BE2C (cell line): ENCODE data around the gene ITK.

Experiments used
- DNase-seq: peaks from one replicate; pipeline ENCODE4 v3.0.0-alpha.2; 2020
- H3K27me3 ChIP-seq: fragments of 250-450 bp; sonication (Bioruptor Pico); 2 replicates; pipeline ENCODE4 v1.5.1; 2020; ENCODE audit warnings: mild to moderate bottlenecking
- H3K36me3 ChIP-seq: fragments of 250-450 bp; sonication (Bioruptor Pico); 2 replicates; pipeline ENCODE4 v1.5.1; 2020; ENCODE audit warnings: mild to moderate bottlenecking
- H3K4me1 ChIP-seq: fragments of 250-450 bp; sonication (Bioruptor Pico); 2 replicates; pipeline ENCODE4 v1.5.1; 2020
- H3K4me3 ChIP-seq: 2 replicates; pipeline ENCODE4 v1.5.1; 2011; ENCODE audit warnings: low read depth, low read length
- H3K9me3 ChIP-seq: fragments of 250-450 bp; sonication (Bioruptor Pico); 2 replicates; pipeline ENCODE4 v1.5.1; 2020
- CTCF ChIP-seq: IDR thresholded peaks from 2 replicates; pipeline ENCODE4 v1.5.1; 2012; ENCODE audit warnings: mild to moderate bottlenecking, low read depth, low read length

The ITK gene

GRCh38 chr5:157267761-157268480 is 87.3 kb downstream of the ITK start:
- Histone ChIP-seq H3K4me1 (no peaks in the 10 kb centered on the region), H3K4me3 (no peak overlapping the region), H3K36me3 (no peaks in the 10 kb centered on the region), H3K9me3 (no peaks in the 10 kb centered on the region), H3K27me3 (peaks cover 20% of the 10 kb centered on the region)
- no peak for DNase-seq
- TF ChIP-seq CTCF = no peak

- Histone ChIP-seq H3K36me3 (no peaks in the 10 kb centered on the region), H3K4me1 (no peaks in the 10 kb centered on the region), H3K9me3 (no peaks in the 10 kb centered on the region), H3K27me3 (peaks cover 13% of the 10 kb centered on the region), H3K4me3 (no peak overlapping the region)
- TF ChIP-seq CTCF = no peak
- DNase-seq = no peak
Measured at GRCh38 chr5:157269165-157269671, 88.6 kb downstream of the ITK start.

GRCh38 chr5:157269761-157270272 is 89.2 kb downstream of the ITK start:
- no peaks in the 10 kb centered on the region for H3K9me3 ChIP-seq
- H3K4me3 ChIP-seq = no peak overlapping the region
- no peak for TF ChIP-seq CTCF
- H3K27me3 ChIP-seq = peaks cover 10% of the 10 kb centered on the region
- no peak for DNase-seq
- no peaks in the 10 kb centered on the region for H3K36me3 ChIP-seq
- no peaks in the 10 kb centered on the region for H3K4me1 ChIP-seq

GRCh38 chr5:157270771-157271170 is 90.1 kb downstream of the ITK start:
- TF ChIP-seq CTCF = no peak
- DNase-seq = no peak
- Histone ChIP-seq H3K36me3 (no peaks in the 10 kb centered on the region), H3K4me3 (no peak overlapping the region), H3K27me3 (peaks cover 4% of the 10 kb centered on the region; the same call in 1 of the 2 replicates), H3K9me3 (no peaks in the 10 kb centered on the region), H3K4me1 (no peaks in the 10 kb centered on the region)

GRCh38 chr5:157271740-157272271 is 91.2 kb downstream of the ITK start:
- H3K4me1 ChIP-seq = no peaks in the 10 kb centered on the region
- no peak overlapping the region for H3K4me3 ChIP-seq
- H3K36me3 ChIP-seq = no peaks in the 10 kb centered on the region
- no peak for TF ChIP-seq CTCF
- H3K27me3 ChIP-seq = no peaks in the 10 kb centered on the region; the same call in 1 of the 2 replicates
- H3K9me3 ChIP-seq = no peaks in the 10 kb centered on the region
- DNase-seq = no peak

- DNase-seq = no peak
Measured at GRCh38 chr5:157273131-157273556, 92.5 kb downstream of the ITK start.

More at GRCh38 chr5:157273131-157273556, 92.5 kb downstream of the ITK start:
- Histone ChIP-seq H3K9me3 (no peaks in the 10 kb centered on the region), H3K36me3 (no peaks in the 10 kb centered on the region), H3K4me1 (no peaks in the 10 kb centered on the region), H3K27me3 (no peaks in the 10 kb centered on the region), H3K4me3 (no peak overlapping the region)
- no peak for TF ChIP-seq CTCF
